HCT116 (cell line): ENCODE data around the gene PAQR8. TPM values are rescaled to one million over a fixed set of nuclear protein-coding genes. Genes with fewer than 3 reads are reported as not detected.

Source experiments
- ATAC-seq: fragments of 200-7000 bp; cut with Tn5 transposase; 2 replicates; pipeline ENCODE4 v1.9.1; 2020; ENCODE audit warnings: mild to moderate bottlenecking, moderate library complexity
- BruUV-seq: library from RNA; stranded (reverse); fragments of 400-500 nt; replicated peaks from 2 replicates; lab custom pipeline; 2021; lab: Mats Ljungman, UMichigan
- CTCF ChIA-PET: fragments of 300-600 bp; sonication (Branson Sonifier 250); formaldehyde crosslinking; loops from one replicate; lab custom pipeline; 2021; ENCODE audit warnings: antibody characterized with exemption; lab: Charles Lee
- POLR2A ChIA-PET: fragments of 300-600, 350-600 bp; sonication (Branson Sonifier 250); formaldehyde crosslinking; loops from one replicate; lab custom pipeline; 2021; ENCODE audit warnings: antibody characterized with exemption; lab: Charles Lee
- RAD21 ChIA-PET, 2 experiments: fragments of 300-600 bp; sonication (Branson Sonifier 250); formaldehyde crosslinking; loops; one replicate each; lab custom pipeline; 2023; ENCODE audit warnings: low total read pairs in 2 of 2; ENCODE audit not compliant: uncharacterized antibody in 2 of 2, unreplicated experiment in 2 of 2, low non-redundant PET in 1 of 2; lab: Charles Lee
- DNase-seq: peaks from one replicate; pipeline ENCODE4 v3.0.0-alpha.2; 2010; ENCODE audit warnings: low read depth, low spot score
- H2AFZ ChIP-seq: fragments of 200-600 bp; shearing (Covaris generic), sonication (generic); 2 replicates; pipeline ENCODE4 v1.6.1; 2017; ENCODE audit warnings: low read depth, mixed run types, mixed read lengths, antibody characterized with exemption, low read length; ENCODE audit not compliant: poor library complexity, severe bottlenecking
- H3K27ac ChIP-seq: 2 replicates; pipeline ENCODE4 v1.5.1; 2012; ENCODE audit warnings: low read depth, low read length
- H3K27me3 ChIP-seq: fragments of 200-600 bp; sonication (generic); 2 replicates; pipeline ENCODE4 v1.6.1; 2016; ENCODE audit warnings: mixed run types, low read length, mixed read lengths; ENCODE audit not compliant: insufficient read depth
- H3K36me3 ChIP-seq, 2 experiments: fragments of 200-500 bp in 1 of 2; fragments of 200-600 bp in 1 of 2; sonication (Bioruptor generic) in 1 of 2; sonication (generic) in 1 of 2; 2 replicates each; pipeline versions ENCODE4 v1.5.1 to v1.6.1; 2014 to 2016; ENCODE audit warnings: low read length in 2 of 2, inconsistent platforms in 1 of 2, mixed read lengths in 1 of 2, mixed run types in 1 of 2; ENCODE audit not compliant: insufficient read depth in 2 of 2, control insufficient read depth in 1 of 2
- H3K4me1 ChIP-seq, 2 experiments: fragments of 200-600 bp in 1 of 2; sonication (generic) in 1 of 2; 2 replicates each; pipeline versions ENCODE4 v1.5.1 to v1.6.1; 2012 to 2017; ENCODE audit warnings: low read length in 2 of 2, inconsistent platforms in 1 of 2, mild to moderate bottlenecking in 1 of 2, mixed read lengths in 1 of 2, mixed run types in 1 of 2, moderate library complexity in 1 of 2; ENCODE audit not compliant: insufficient read depth in 2 of 2, control insufficient read depth in 1 of 2
- H3K4me2 ChIP-seq: fragments of 200-600 bp; sonication (generic); 2 replicates; pipeline ENCODE4 v1.6.1; 2017; ENCODE audit warnings: mixed run types, low read length, mixed read lengths
- H3K4me3 ChIP-seq, 2 experiments: fragments of 200-600 bp in 1 of 2; sonication (generic) in 1 of 2; replicated peaks in 1 of 2; 2 replicates each; pipeline ENCODE4 v1.5.1; 2011 to 2016; ENCODE audit warnings: low read length in 2 of 2, control low read depth in 1 of 2, low read depth in 1 of 2, mild to moderate bottlenecking in 1 of 2, mixed read lengths in 1 of 2, mixed run types in 1 of 2
- H3K79me2 ChIP-seq: fragments of 200-600 bp; sonication (generic); 2 replicates; pipeline ENCODE4 v1.6.1; 2017; ENCODE audit warnings: mild to moderate bottlenecking, mixed run types, low read length, moderate library complexity, mixed read lengths; ENCODE audit not compliant: insufficient read depth
- H3K9ac ChIP-seq: fragments of 200-600 bp; sonication (generic); 2 replicates; pipeline ENCODE4 v1.6.1; 2016; ENCODE audit warnings: low read length, mixed read lengths
- H3K9me2 ChIP-seq: fragments of 200-600 bp; sonication (generic), shearing (Covaris generic); 2 replicates; pipeline ENCODE4 v1.6.1; 2017; ENCODE audit warnings: mixed run types, mild to moderate bottlenecking, moderate library complexity; ENCODE audit not compliant: insufficient read depth
- H3K9me3 ChIP-seq, 2 experiments: fragments of 200-500 bp in 1 of 2; fragments of 200-600 bp in 1 of 2; sonication (Bioruptor generic) in 1 of 2; sonication (generic) in 1 of 2; 2 replicates each; pipeline ENCODE4 v1.6.1; 2014 to 2017; ENCODE audit warnings: low read length in 2 of 2, mixed read lengths in 2 of 2, inconsistent platforms in 1 of 2, low read depth in 1 of 2, mild to moderate bottlenecking in 1 of 2, mixed run types in 1 of 2, moderate library complexity in 1 of 2; ENCODE audit not compliant: control insufficient read depth in 1 of 2, insufficient read depth in 1 of 2
- H4K20me1 ChIP-seq: fragments of 200-600 bp; sonication (generic), shearing (Covaris generic); 2 replicates; pipeline ENCODE4 v1.6.1; 2017; ENCODE audit warnings: mixed run types, mild to moderate bottlenecking, moderate library complexity; ENCODE audit not compliant: insufficient read depth
- ATF3 ChIP-seq: IDR thresholded peaks from 2 replicates; pipeline ENCODE4 v1.6.1; 2012
- JUND ChIP-seq: IDR thresholded peaks from 2 replicates; pipeline ENCODE4 v1.6.1; 2012
- POLR2A ChIP-seq: IDR thresholded peaks from 2 replicates; pipeline ENCODE4 v1.7.0; 2011; ENCODE audit warnings: borderline replicate concordance; ENCODE audit not compliant: insufficient read depth, insufficient read length; ENCODE audit errors: extremely low read depth
- REST ChIP-seq: IDR thresholded peaks from 2 replicates; pipeline ENCODE4 v1.6.1; 2012; ENCODE audit warnings: low read depth
- SP1 ChIP-seq: IDR thresholded peaks from 2 replicates; pipeline ENCODE4 v1.6.1; 2012; ENCODE audit warnings: low read depth
- SRF ChIP-seq: IDR thresholded peaks from 2 replicates; pipeline ENCODE4 v1.6.1; 2012; ENCODE audit warnings: low read depth
- YY1 ChIP-seq: IDR thresholded peaks from 2 replicates; pipeline ENCODE4 v1.6.1; 2011; ENCODE audit warnings: low read length, low read depth, moderate library complexity, mild to moderate bottlenecking; ENCODE audit not compliant: insufficient replicate concordance; ENCODE audit errors: extremely low read depth
- intact Hi-C: fragments of 100-400 bp; cut with micrococcal nuclease; formaldehyde crosslinking; loops from 2 replicates; pipeline ENCODE4 v1.10.0; 2022
- total RNA-seq: library from RNA; stranded (reverse); gene quantifications from one replicate; pipeline ENCODE4 v1.2.1, GENCODE V29; 2021; ENCODE audit not compliant: unreplicated experiment
- TF ChIP-seq, protein P1 (sequence below): IDR thresholded peaks from 2 replicates; pipeline ENCODE4 v1.6.1; 2012

Gene PAQR8
- total RNA-seq, 1 experiment from 2014 or later, result 5.9 TPM

DNA sequence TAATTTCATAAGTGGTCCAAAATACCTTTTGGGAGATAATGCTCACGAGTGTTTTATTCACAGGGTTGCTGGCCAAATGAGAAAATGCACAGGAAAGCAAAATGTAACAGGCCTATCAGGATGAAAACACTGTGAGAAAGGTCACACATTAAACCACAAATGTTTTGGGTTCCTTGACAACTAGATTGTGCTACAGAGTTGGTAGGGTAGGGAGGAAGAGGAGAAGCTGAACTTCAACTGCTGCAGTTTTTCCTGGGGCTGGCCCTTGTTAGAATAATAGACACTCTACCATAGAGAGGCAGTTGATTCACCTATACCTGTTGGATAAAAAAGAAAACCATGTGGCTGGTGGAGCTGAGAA is 28.1 kb upstream of the PAQR8 start:
- BruUV-seq, result no TSS peak
- Histone ChIP-seq H3K4me3 (no peak overlapping the region), H3K9me2 (no peaks in the 10 kb centered on the region), H4K20me1 (no peaks in the 10 kb centered on the region), H3K27me3 (no peaks in the 10 kb centered on the region), H3K36me3 (no peaks in the 10 kb centered on the region), H3K9me3 (no peaks in the 10 kb centered on the region), H3K79me2 (no peaks in the 10 kb centered on the region), H3K4me1 (peaks cover 0 to 8% of the 10 kb centered on the region in 2 experiments; a peak in 2 of 4 replicates), H3K27ac (no peak overlapping the region), H2AFZ (no peak overlapping the region), H3K4me2 (peak overlapping the region; percentile 27), H3K9ac (no peak overlapping the region)
- POLR2A ChIA-PET, result interaction anchor here (1.3 kb wide), 1 partner anchor 28 kb away, joined by 3 read pairs; the partner anchor contains the start of gene PAQR8
- TF ChIP-seq JUND, result no peak
- TF ChIP-seq, protein P1, sequence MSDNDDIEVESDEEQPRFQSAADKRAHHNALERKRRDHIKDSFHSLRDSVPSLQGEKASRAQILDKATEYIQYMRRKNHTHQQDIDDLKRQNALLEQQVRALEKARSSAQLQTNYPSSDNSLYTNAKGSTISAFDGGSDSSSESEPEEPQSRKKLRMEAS, result no peak
- RAD21 ChIA-PET, result no interaction called here
- CTCF ChIA-PET, result no interaction called here
- ATAC-seq, result peak; percentile 49; the same call in 1 of the 2 replicates
- intact Hi-C loops, result no loop called here
- no peak for DNase-seq

GRCh38 chr6:52335576-52335975 is 26.4 kb upstream of the PAQR8 start:
- no peaks in the 10 kb centered on the region for H3K36me3 ChIP-seq
- no peaks in the 10 kb centered on the region for H3K79me2 ChIP-seq
- no peaks in the 10 kb centered on the region for H3K9me2 ChIP-seq
- TF ChIP-seq REST (no peak), SP1 (no peak), SRF (no peak), YY1 (no peak), ATF3 (no peak), POLR2A (no peak)
- H3K4me3 ChIP-seq, result no peak overlapping the region
- H3K27me3 ChIP-seq, result no peaks in the 10 kb centered on the region
- no peak overlapping the region for H3K4me2 ChIP-seq
- intact Hi-C loops, result no loop called here
- ChIA-PET POLR2A (no interaction called here), RAD21 (no interaction called here), CTCF (no interaction called here)
- DNase-seq, result no peak
- H3K27ac ChIP-seq, result no peak overlapping the region
- no peaks in the 10 kb centered on the region for H4K20me1 ChIP-seq
- H3K4me1 ChIP-seq, result peaks cover 0 to 8% of the 10 kb centered on the region in 2 experiments; a peak in 2 of 4 replicates
- no peak overlapping the region for H2AFZ ChIP-seq
- ATAC-seq, result no peak
- H3K9ac ChIP-seq, result no peak overlapping the region
- H3K9me3 ChIP-seq, result no peaks in the 10 kb centered on the region
- no TSS peak for BruUV-seq
